Measurements from ENCODE around the gene TRABD. TPM values are rescaled to one million over a fixed set of nuclear protein-coding genes. Genes with fewer than 3 reads are reported as not detected.

The TRABD gene
- total RNA-seq, 1 donor from 2014 or later: 40.3 TPM

DNA sequence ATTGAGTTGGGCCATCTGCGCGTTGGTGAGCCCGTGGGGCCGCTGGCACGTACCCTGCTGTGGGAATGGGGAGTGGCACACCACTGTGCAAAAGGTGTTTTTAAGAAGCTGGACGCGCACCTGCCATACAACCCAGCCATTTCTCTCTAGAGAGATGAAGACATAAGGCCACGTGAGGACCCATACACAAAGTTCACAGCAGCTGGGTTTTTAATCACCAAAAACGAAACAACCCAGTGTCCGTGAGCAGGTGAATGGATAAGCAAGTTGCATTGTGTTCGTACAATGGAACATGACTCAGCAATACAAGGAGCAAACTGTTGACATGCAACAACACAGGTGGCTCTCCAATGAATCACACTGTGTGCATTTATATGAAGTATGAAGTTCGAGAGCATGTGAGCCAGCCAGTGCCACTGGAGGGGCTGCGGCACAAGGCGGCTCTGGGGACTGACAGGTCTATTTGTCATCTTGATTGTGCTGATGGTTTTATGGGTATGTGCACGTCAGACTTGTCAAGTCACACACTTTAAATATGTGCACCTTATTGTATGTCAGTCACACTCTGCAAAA, 45.8 kb upstream of the TRABD start:
- no peaks in the 10 kb centered on the region for H3K9me3 ChIP-seq
- intact Hi-C loops (cut with DNase I): no loop called here
- no peaks in the 10 kb centered on the region for H3K4me1 ChIP-seq
- H3K27me3 ChIP-seq: no peaks in the 10 kb centered on the region
- no peak for TF ChIP-seq POLR2A (IDR thresholded peaks at IDR 0.05)
- TF ChIP-seq CTCF (IDR thresholded peaks at IDR 0.05): no peak
- no peak overlapping the region for H3K4me3 ChIP-seq
- no peak overlapping the region for H3K27ac ChIP-seq
- DNase-seq (ENCODE audit: extremely low spot score in 2 of 2): no peak
- no peaks in the 10 kb centered on the region for H3K36me3 ChIP-seq

GRCh38 chr22:50140615-50141014, 45.1 kb upstream of the TRABD start:
- no peaks in the 10 kb centered on the region for H3K36me3 ChIP-seq
- H3K27me3 ChIP-seq: no peaks in the 10 kb centered on the region
- no peaks in the 10 kb centered on the region for H3K9me3 ChIP-seq
- no peaks in the 10 kb centered on the region for H3K4me1 ChIP-seq
- DNase-seq (ENCODE audit: extremely low spot score in 2 of 2): no peak
- TF ChIP-seq CTCF (IDR thresholded peaks at IDR 0.05) (no peak), POLR2A (IDR thresholded peaks at IDR 0.05) (no peak)
- H3K27ac ChIP-seq: no peak overlapping the region
- H3K4me3 ChIP-seq: no peak overlapping the region
- intact Hi-C loops (cut with DNase I): no loop called here

- Histone ChIP-seq H3K4me1 (peaks cover 3% of the 10 kb centered on the region), H3K9me3 (no peaks in the 10 kb centered on the region), H3K36me3 (no peaks in the 10 kb centered on the region), H3K4me3 (no peak overlapping the region), H3K27ac (no peak overlapping the region), H3K27me3 (no peaks in the 10 kb centered on the region)
- intact Hi-C loops (cut with DNase I): no loop called here
- no peak for TF ChIP-seq POLR2AphosphoS5 (IDR thresholded peaks at IDR 0.05; ENCODE audit: insufficient read depth in 1 of 2, low read depth in 1 of 2)
- no peak for TF ChIP-seq CTCF (IDR thresholded peaks at IDR 0.05)
- TF ChIP-seq POLR2A (IDR thresholded peaks at IDR 0.05): no peak
- no peak for DNase-seq (ENCODE audit: extremely low spot score in 2 of 2)
Observed at GRCh38 chr22:50141462-50141861, 44.3 kb upstream of the TRABD start.

DNA sequence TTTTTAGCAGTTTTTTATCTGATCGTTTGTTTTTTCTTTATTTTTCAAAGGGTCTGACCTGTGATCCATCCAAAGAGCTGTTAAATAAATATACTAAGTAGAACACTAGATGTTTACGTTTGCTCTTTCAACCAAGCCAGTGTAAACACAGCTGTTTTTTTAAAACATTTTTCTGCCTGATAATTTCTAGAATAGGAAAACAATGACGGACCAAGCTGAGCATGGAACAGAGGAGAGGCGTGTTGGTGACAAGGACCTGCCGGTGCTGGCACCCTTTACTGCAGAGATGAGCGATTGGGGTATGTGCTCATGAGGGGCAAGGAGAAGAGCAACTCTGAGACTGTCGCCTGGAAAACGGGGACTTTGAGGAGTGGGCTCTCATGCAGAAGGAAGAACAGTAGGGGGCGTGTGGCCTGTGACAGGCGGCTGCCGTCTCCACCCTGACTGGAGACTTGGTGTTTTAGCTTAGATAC, 43.8 kb upstream of the TRABD start:
- no peak for TF ChIP-seq POLR2AphosphoS5 (IDR thresholded peaks at IDR 0.05; ENCODE audit: insufficient read depth in 1 of 2, low read depth in 1 of 2)
- TF ChIP-seq CTCF (IDR thresholded peaks at IDR 0.05): no peak
- no peak for TF ChIP-seq POLR2A (IDR thresholded peaks at IDR 0.05)
- DNase-seq (ENCODE audit: extremely low spot score in 2 of 2): no peak
- Histone ChIP-seq H3K4me1 (peaks cover 4% of the 10 kb centered on the region), H3K9me3 (no peaks in the 10 kb centered on the region), H3K27me3 (no peaks in the 10 kb centered on the region), H3K4me3 (no peak overlapping the region), H3K27ac (no peak overlapping the region), H3K36me3 (no peaks in the 10 kb centered on the region)
- intact Hi-C loops (cut with DNase I): no loop called here

GRCh38 chr22:50143096-50143495, 42.6 kb upstream of the TRABD start:
- TF ChIP-seq CTCF (IDR thresholded peaks at IDR 0.05) (no peak), POLR2A (IDR thresholded peaks at IDR 0.05) (no peak), POLR2AphosphoS5 (IDR thresholded peaks at IDR 0.05; ENCODE audit: insufficient read depth in 1 of 2, low read depth in 1 of 2) (no peak)
- intact Hi-C loops (cut with DNase I): no loop called here
- Histone ChIP-seq H3K4me3 (no peak overlapping the region), H3K27me3 (no peaks in the 10 kb centered on the region), H3K4me1 (peaks cover 4% of the 10 kb centered on the region), H3K36me3 (no peaks in the 10 kb centered on the region), H3K9me3 (no peaks in the 10 kb centered on the region), H3K27ac (no peak overlapping the region)
- no peak for DNase-seq (ENCODE audit: extremely low spot score in 2 of 2)

All from vagina (tissue), 2 donors.